SJCRH30 (cell line): Measurements from ENCODE around the gene NKAIN4. TPM values are rescaled to one million over a fixed set of nuclear protein-coding genes. Genes with fewer than 3 reads are reported as not detected.

Experiments used
- DNase-seq, 2 experiments: peaks; one replicate each; pipeline ENCODE4 v3.0.0-alpha.2; 2015 to 2020
- H3K27ac ChIP-seq: fragments of 250-450 bp; sonication (Bioruptor Pico); 2 replicates; pipeline ENCODE4 v1.5.1; 2020; ENCODE audit warnings: mild to moderate bottlenecking, moderate library complexity
- H3K27me3 ChIP-seq: fragments of 250-450 bp; sonication (Bioruptor Pico); 2 replicates; pipeline ENCODE4 v1.5.1; 2020; ENCODE audit warnings: mild to moderate bottlenecking, moderate library complexity
- H3K36me3 ChIP-seq: fragments of 250-450 bp; sonication (Bioruptor Pico); 2 replicates; pipeline ENCODE4 v1.5.1; 2020; ENCODE audit warnings: mild to moderate bottlenecking, moderate library complexity
- H3K4me1 ChIP-seq: fragments of 250-450 bp; sonication (Bioruptor Pico); 2 replicates; pipeline ENCODE4 v1.5.1; 2020; ENCODE audit warnings: mild to moderate bottlenecking, moderate library complexity
- H3K4me3 ChIP-seq: fragments of 250-450 bp; sonication (Bioruptor Pico); 2 replicates; pipeline ENCODE4 v1.5.1; 2020; ENCODE audit warnings: mild to moderate bottlenecking, moderate library complexity
- H3K9me3 ChIP-seq: fragments of 250-450 bp; sonication (Bioruptor Pico); replicated peaks from 2 replicates; pipeline ENCODE4 v1.5.1; 2020; ENCODE audit warnings: mild to moderate bottlenecking, moderate library complexity
- total RNA-seq: library from RNA; depleted of rRNA; stranded (reverse); fragments of >200 nt; shearing (Covaris generic); gene quantifications from 2 replicates; pipeline ENCODE4 v1.2.3, GENCODE V29; 2014

The NKAIN4 gene
- total RNA-seq, 1 experiment from 2014 or later: 15.5 TPM

DNA sequence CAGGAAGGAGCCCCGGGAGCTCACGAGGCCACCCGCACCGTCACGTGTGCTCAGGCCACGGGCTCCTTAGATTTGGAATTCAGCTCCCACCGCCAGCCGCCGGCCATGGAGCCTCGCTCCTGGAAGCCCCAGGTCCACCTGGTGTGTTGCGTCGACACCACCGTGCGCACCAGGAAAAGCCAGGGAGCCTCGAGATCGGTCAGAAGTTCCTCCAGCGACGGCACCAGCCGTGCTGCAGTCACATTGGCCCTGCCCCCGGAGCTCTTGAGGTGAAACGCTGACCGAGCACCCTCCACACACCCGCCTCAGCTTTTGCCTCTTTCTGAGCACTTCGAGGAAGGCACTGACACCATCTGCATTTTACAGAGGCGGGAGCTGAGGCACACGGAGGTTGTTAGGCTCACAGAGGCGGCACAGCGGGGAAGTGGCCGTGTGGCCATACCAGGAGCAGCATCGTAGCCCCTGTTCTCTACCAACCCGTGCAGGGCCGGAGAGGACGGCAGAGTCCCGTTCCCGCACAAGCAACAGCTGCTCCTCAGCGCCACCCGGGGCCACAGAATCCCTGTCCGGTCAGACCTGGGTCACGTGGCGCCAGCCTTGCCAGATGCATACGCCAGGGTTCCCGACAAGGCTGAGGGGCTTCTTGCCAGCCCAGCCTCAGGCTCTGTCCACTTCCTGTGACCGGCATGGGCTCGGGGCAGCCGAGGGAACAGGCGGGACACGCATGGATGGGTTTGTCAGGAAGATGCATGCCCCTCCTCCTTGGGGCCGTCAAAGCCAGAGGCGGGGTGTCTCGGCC, 7.6 kb downstream of the NKAIN4 start:
- Histone ChIP-seq H3K4me1 (peaks cover 30% of the 10 kb centered on the region), H3K27ac (peak overlapping the region; percentile 5; the same call in 1 of the 2 replicates), H3K27me3 (peaks cover 18% of the 10 kb centered on the region), H3K9me3 (no peaks in the 10 kb centered on the region), H3K36me3 (no peaks in the 10 kb centered on the region), H3K4me3 (peak overlapping the region; percentile 20)
- peak; percentile 91 for DNase-seq

DNA sequence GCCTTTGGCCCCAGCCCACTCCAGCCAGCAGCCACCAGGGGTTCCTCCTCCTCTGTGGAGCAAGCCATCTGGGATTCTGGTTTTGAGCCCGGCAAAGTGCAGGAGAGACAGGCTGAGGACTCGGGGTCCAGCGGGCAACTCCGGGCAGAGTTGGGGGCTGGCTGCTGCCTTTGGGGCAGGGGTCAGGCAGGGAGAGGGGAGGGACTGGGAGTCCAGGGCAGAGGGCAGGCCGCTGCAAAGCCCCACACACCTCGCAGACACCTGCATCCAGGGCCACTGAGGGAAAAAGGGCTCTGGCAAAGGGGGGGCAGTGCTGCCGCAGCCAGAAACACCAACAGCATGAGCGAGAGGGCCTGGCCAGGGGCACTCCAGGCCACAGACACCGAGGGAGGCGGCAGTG, 9.8 kb downstream of the NKAIN4 start:
- Histone ChIP-seq H3K36me3 (no peaks in the 10 kb centered on the region), H3K4me1 (peaks cover 30% of the 10 kb centered on the region), H3K27ac (no peak overlapping the region), H3K27me3 (peaks cover 34% of the 10 kb centered on the region), H3K4me3 (no peak overlapping the region), H3K9me3 (no peaks in the 10 kb centered on the region)
- DNase-seq: no peak

DNA sequence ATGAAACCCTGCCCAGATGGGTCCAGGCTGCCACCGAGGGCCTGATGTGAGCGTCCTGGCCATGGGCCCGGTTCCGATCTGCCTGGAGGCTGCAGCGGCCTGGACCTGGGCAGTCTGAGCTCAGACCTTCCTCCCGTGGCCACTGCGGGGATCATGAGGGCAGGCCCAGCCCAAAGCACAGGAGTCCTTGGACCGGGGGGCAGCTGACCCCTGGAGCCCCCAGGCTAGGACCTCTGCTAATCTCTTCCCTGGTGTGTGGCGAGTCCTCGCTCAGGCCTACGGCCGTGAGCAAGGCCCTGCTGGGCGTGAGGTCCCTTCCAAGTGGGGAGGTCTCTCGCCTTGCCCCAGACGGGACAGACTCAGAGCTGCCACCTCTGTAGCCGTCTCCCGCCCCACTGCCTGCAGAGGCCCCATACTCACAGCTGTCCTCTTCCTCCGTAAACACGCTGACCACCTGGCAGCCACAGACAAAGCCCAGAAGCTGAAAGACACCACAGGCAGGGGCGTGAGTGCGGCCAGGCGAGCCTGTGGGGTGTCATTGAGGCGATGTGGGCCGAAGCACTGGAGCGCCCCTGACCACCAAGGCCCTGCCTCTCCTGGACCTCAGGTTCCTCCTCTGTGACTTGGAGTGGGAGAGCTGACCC, 10.5 kb downstream of the NKAIN4 start:
- Histone ChIP-seq H3K4me3 (no peak overlapping the region), H3K36me3 (no peaks in the 10 kb centered on the region), H3K4me1 (peaks cover 30% of the 10 kb centered on the region), H3K27me3 (peaks cover 42% of the 10 kb centered on the region), H3K9me3 (no peaks in the 10 kb centered on the region), H3K27ac (no peak overlapping the region)
- peak; percentile 78 to 81 for DNase-seq

DNA sequence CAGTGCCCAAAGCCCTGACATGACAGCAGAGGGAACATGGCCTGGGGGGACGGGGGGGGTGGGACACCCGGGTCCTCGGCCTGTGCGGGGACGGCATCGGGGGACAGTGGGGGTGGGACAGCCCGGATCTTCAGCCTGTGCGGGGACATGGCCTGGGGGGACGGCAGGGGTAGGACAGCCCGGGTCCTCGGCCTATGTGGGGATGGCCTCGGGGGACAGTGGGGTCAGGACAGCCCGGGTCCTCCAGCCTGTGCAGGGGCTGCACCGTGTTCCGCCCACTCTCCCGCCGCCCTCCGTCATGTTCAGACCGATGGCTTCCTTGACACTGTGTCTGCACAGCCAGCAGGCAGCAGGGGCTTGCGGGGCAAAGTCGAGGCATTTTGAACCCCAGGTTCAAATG, 11.5 kb downstream of the NKAIN4 start:
- H3K4me1 ChIP-seq: peaks cover 27% of the 10 kb centered on the region
- H3K27me3 ChIP-seq: peaks cover 49% of the 10 kb centered on the region
- H3K36me3 ChIP-seq: no peaks in the 10 kb centered on the region
- H3K27ac ChIP-seq: no peak overlapping the region
- no peak overlapping the region for H3K4me3 ChIP-seq
- no peaks in the 10 kb centered on the region for H3K9me3 ChIP-seq
- no peak for DNase-seq

DNA sequence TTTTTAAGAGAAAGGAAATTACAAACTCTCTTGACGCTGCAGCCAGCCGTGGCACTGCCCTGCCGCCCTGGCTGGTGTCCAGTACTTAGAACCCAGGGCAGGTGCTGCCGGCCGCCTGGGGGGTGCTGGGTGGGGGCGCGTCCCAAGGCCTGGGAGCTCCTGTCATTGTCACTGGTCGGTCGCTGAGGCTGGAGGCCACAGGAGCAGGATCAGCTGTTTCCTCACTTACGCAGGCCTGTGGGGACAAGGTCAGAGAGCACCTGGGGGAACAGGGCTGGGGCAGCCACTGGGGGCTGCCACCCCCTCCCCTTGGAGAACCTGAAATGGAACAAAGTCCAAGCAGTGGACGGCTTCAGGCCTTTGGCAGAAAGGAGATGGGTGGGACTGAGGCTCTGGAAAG, 13.0 kb downstream of the NKAIN4 start:
- H3K4me3 ChIP-seq: no peak overlapping the region
- peaks cover 13% of the 10 kb centered on the region for H3K4me1 ChIP-seq
- peaks cover 59% of the 10 kb centered on the region for H3K27me3 ChIP-seq
- no peak overlapping the region for H3K27ac ChIP-seq
- no peaks in the 10 kb centered on the region for H3K36me3 ChIP-seq
- DNase-seq: no peak
- H3K9me3 ChIP-seq: no peaks in the 10 kb centered on the region

DNA sequence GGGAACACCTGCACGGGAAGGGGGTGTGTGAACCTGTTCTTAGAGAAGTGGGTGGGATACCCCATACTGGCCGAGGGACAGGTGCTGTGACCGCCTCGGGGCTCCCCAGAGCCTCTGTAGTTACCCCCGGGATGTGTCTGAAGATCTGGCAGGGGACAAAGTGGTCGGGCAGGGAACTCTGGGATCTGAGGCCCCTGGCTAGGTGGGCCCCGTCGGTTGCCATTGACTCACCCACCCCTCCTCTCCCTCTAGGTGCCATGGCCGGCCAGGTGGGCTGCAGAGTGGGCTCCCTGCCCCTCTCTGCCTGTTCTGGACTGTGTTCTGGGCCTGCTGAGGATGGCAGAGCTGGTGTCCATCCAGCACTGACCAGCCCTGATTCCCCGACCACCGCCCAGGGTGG, 14.3 kb downstream of the NKAIN4 start:
- peaks cover 10% of the 10 kb centered on the region for H3K4me1 ChIP-seq
- no peak for DNase-seq
- H3K4me3 ChIP-seq: no peak overlapping the region
- H3K9me3 ChIP-seq: no peaks in the 10 kb centered on the region
- H3K27me3 ChIP-seq: peaks cover 67% of the 10 kb centered on the region
- H3K36me3 ChIP-seq: no peaks in the 10 kb centered on the region
- no peak overlapping the region for H3K27ac ChIP-seq

DNA sequence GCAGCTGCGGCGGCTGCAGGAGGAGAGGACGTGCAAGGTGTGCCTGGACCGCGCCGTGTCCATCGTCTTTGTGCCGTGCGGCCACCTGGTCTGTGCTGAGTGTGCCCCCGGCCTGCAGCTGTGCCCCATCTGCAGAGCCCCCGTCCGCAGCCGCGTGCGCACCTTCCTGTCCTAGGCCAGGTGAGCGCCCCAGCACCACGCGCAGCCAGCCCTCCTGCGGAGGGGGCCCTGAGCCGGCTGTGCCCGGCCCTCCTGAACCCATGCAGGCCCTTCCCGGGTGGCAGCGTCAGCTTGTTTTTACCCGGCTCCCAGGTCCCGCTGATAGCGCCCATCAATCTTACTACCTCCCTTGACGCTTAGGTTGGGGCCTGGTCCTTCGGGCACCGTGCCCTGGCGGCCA, 14.8 kb downstream of the NKAIN4 start:
- H3K4me1 ChIP-seq: peaks cover 10% of the 10 kb centered on the region
- no peaks in the 10 kb centered on the region for H3K36me3 ChIP-seq
- no peak overlapping the region for H3K4me3 ChIP-seq
- H3K27me3 ChIP-seq: peaks cover 70% of the 10 kb centered on the region
- H3K27ac ChIP-seq: no peak overlapping the region
- no peaks in the 10 kb centered on the region for H3K9me3 ChIP-seq
- no peak for DNase-seq

DNA sequence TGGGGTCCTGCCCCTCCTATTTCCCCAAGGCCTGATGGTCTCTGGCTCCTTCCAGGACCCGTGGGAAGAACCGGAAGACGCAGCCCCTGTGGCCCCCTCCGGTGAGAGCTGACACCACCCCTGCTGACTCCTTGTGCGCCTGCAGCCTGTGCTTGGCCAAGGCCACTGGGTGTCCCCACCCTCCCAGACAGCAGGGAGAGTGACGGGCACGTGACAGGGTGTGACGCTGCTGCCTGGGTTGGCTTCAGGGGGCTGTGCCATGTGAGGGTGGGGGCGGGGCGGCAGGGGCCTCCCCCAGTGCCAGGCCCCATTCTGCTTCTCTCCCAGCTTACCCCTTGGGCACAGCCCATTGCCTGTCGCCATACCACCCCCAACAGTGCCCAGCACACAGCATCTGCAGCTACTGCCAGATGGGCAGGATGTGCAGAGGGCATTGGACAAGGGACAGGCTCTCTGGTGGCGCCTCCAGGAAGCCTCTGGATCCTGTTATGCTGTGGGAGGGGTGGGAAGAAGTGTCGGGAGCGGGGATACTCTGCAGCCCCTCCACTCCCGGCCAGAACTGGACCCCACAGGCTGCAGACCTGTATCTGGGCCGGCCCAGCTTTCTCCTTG, 15.6 kb downstream of the NKAIN4 start:
- no peak overlapping the region for H3K4me3 ChIP-seq
- H3K9me3 ChIP-seq: no peaks in the 10 kb centered on the region
- H3K27me3 ChIP-seq: peaks cover 75% of the 10 kb centered on the region
- no peak for DNase-seq
- H3K36me3 ChIP-seq: no peaks in the 10 kb centered on the region
- H3K27ac ChIP-seq: no peak overlapping the region
- H3K4me1 ChIP-seq: peaks cover 2% of the 10 kb centered on the region

DNA sequence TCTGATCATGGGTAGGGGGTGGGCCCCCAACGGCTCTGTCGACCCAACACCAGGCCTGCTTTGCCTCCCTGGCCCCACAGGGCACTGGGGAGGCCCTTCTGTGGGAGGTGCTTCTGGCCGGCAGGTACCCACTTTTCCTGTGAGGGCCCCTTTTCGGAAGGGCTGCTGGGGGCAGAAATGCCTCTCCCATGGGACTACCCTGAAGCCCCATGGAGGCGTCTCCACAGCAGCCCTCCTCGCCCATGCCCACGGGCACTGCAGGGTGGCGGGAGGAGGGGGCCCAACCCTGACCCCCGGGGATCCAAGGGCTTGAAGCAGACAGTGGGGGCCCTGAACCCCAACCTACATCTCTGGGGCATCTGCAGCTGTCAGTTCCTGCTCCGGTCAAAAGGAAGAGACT, 16.2 kb downstream of the NKAIN4 start:
- Histone ChIP-seq H3K27ac (no peak overlapping the region), H3K36me3 (no peaks in the 10 kb centered on the region), H3K27me3 (peaks cover 78% of the 10 kb centered on the region), H3K9me3 (no peaks in the 10 kb centered on the region), H3K4me1 (peaks cover 3% of the 10 kb centered on the region), H3K4me3 (no peak overlapping the region)
- no peak for DNase-seq

DNA sequence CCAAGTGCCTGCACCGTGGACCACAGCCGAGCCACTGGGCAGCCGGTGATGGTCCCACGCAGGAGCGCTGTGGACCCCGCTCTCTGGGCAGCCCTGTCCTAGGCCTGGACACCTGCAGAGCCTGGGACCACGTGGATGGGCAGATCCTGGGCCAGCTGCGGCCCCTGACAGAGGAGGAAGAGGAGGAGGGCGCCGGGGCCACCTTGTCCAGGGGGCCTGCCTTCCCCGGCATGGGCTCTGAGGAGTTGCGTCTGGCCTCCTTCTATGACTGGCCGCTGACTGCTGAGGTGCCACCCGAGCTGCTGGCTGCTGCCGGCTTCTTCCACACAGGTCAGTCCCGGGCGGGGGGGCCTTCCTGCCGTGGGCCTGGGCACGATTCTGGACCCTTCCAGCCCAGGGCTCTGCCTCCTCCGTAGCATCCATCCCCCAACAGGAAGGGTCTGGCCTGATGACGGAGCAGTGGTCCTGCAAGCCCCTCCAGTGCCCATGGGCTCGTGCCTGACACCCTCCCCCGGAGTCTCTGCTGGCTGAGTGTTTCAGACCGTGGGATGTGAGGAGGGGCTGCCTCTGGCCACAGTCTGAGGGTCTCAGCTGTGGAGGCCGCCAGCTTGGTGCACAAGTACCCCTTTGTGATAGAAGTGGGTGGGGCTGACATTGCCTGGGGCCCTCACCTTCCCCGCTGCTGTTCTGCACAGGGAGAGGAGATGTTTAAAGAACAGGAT, 18.0 kb downstream of the NKAIN4 start:
- DNase-seq: no peak
- peaks cover 89% of the 10 kb centered on the region for H3K27me3 ChIP-seq
- no peak overlapping the region for H3K27ac ChIP-seq
- no peak overlapping the region for H3K4me3 ChIP-seq
- H3K9me3 ChIP-seq: no peaks in the 10 kb centered on the region
- no peaks in the 10 kb centered on the region for H3K36me3 ChIP-seq
- peaks cover 17% of the 10 kb centered on the region for H3K4me1 ChIP-seq

DNA sequence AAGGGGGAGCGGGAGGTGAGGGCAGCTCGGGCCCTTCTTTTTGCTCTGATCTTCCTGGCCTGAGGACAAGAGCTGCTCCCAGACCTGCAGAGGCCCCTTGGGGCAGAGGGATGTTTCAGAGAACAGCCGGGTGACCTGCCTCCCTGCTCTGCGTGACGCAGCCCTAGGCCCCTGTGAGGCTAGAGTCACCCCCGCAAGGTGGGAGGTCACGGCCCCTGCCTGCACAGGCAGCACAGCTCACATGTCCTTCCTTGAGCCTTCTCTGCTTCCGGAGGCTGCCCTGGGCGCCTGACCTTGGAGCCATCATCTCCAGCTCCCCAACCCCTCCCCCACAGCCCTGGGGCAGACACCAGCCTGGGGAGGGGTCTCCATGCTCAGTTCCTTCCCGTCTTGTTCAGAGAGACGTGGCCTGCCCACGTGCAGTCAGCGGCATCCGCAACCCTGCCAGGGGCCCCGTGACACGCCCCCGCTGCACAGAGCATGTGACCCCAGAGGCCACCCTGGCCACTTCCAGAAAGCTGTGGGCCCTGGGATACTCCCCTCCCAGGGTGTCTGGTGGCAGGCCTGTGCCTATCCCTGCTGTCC, 18.8 kb downstream of the NKAIN4 start, which contains the start of gene BIRC7:
TSS of gene BIRC7 (plus strand) at position 507 of the 585 bp plus-strand sequence. CDS start 192 bp downstream, outside the sequence.
- DNase-seq: no peak
- H3K27me3 ChIP-seq: peaks cover 90% of the 10 kb centered on the region
- H3K9me3 ChIP-seq: no peaks in the 10 kb centered on the region
- no peak within 1 kb of the TSS for H3K4me3 ChIP-seq
- no peak within 1 kb of the TSS for H3K27ac ChIP-seq
- H3K36me3 ChIP-seq: no peaks in the 10 kb centered on the region
- H3K4me1 ChIP-seq: peaks cover 17% of the 10 kb centered on the region

DNA sequence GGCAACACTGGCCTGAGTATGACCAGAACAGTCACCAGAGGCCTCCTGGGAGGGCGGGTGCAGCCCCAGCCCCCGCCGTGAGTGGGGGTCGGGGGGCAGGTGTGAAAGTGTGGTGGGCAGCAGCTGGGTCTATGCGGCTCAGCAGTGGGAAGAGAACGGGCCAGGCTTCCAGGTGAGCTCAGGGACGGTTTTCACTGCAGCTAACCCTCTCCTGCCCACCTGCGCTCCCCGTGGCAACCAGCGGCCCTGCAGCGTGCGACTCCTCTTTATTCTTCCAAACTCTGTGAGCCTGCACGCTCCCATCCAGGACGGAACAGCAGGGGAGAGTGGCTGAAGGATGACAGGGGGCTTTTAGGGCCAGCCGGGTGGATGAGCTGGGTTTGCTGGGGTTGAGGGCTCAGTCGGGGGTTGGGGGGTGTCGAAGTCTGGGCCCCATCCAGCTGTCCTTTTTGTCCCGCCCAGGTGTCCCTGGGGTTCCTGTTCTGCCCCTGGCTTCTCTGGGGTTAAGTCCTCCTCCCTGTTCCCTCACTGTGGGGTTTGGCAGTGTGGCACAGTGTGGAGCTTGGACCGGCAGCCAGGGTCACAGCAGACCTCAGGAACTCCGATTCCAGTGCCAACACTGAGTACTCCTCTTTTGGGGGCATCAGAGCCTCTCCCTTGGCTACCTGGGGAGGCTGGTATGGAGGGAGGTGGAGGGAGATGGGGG, 19.4 kb downstream of the NKAIN4 start:
- Histone ChIP-seq H3K27ac (no peak overlapping the region), H3K36me3 (no peaks in the 10 kb centered on the region), H3K27me3 (peaks cover 90% of the 10 kb centered on the region), H3K4me3 (no peak overlapping the region), H3K9me3 (no peaks in the 10 kb centered on the region), H3K4me1 (peaks cover 17% of the 10 kb centered on the region)
- no peak for DNase-seq

DNA sequence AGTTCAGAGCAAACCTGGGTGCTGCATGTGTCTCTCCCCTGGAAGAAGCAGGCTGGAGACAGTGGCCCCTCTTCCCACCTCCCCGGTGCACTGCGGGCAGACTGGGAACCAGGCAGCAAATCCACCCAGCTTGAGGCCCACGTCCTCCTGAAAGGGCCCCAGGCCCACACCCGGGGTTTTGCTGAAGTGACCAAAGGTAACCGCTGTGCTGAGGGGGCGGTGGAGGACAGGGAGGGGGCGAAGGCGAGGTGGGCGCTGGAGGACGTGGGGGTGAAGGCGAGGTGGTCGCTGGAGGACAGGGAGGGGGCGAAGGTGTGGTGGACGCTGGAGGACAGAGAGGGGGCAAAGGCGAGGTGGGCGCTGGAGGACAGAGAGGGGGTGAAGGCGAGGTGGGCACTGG, 20.3 kb downstream of the NKAIN4 start:
- no peak overlapping the region for H3K27ac ChIP-seq
- H3K27me3 ChIP-seq: peaks cover 90% of the 10 kb centered on the region

DNA sequence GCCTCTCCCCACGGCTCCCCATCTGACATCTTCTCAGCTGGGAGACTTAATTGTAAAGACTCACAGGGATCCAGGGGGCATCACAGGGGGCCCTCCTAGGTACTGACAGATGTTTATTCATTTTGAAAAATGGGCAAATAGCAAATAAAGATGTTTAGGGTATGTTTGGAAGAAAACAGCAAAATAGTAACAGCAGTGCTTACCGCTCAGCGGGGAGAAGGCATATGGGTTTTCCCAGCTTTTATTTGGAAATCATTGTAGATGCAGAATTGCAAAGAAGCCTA, 21.3 kb downstream of the NKAIN4 start:
- Histone ChIP-seq H3K4me3 (no peak overlapping the region), H3K9me3 (no peaks in the 10 kb centered on the region), H3K36me3 (no peaks in the 10 kb centered on the region), H3K4me1 (peaks cover 17% of the 10 kb centered on the region), H3K27ac (no peak overlapping the region), H3K27me3 (peaks cover 84% of the 10 kb centered on the region)
- no peak for DNase-seq

More for the DNA sequence above, 20.3 kb downstream of the NKAIN4 start:
- no peak overlapping the region for H3K4me3 ChIP-seq
- DNase-seq: no peak
- H3K36me3 ChIP-seq: no peaks in the 10 kb centered on the region
- H3K4me1 ChIP-seq: peaks cover 17% of the 10 kb centered on the region
- no peaks in the 10 kb centered on the region for H3K9me3 ChIP-seq
